HG02610 (cell line): Measurements from ENCODE around the gene HOXA9.

ENCODE experiments used
- ATAC-seq: cut with Tn5 transposase; IDR thresholded peaks from one replicate; pipeline ENCODE4 v1.9.1; 2021; ENCODE audit warnings: mild to moderate bottlenecking, moderate library complexity; ENCODE audit not compliant: unreplicated experiment

Gene HOXA9

GRCh38 chr7:27166531-27167505, 1.5 kb upstream of the HOXA9 start:
- no peak for ATAC-seq

- no peak for ATAC-seq
Measured at GRCh38 chr7:27165996-27166530, 726 bp upstream of the HOXA9 start.

DNA sequence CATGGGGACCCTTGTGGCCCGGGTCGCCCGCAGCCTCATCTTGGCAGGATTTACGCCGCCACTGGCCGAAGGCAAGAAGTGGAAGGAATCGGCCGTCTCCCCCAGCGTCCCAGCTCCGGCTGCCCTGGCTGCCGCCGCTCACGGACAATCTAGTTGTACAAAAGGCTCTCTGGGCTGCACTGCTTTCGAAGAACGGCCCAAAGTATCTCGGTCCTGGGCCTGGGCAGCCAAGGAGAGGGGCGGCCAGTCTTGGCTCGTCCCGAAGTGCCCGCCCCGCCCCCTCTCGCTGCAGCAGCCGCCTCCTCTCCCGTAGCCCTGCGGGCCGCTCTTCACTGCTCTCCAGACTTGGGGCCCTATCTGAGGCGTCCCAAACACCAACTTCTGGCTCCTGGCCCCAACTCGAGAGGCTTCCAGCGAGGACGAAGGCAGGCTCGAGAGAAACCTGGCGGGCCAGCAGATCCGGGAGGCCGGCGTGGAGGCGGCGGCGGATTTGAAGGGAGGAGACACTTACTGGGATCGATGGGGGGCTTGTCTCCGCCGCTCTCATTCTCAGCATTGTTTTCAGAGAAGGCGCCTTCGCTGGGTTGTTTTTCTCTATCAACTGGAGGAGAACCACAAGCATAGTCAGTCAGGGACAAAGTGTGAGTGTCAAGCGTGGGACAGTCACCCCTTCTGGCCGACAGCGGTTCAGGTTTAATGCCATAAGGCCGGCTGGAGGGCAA, 809 bp downstream of the HOXA9 start:
- no peak for ATAC-seq

- ATAC-seq: no peak
Measured at GRCh38 chr7:27164045-27164366, 1.3 kb downstream of the HOXA9 start.

GRCh38 chr7:27163288-27164044, 1.9 kb downstream of the HOXA9 start:
- ATAC-seq: no peak

DNA sequence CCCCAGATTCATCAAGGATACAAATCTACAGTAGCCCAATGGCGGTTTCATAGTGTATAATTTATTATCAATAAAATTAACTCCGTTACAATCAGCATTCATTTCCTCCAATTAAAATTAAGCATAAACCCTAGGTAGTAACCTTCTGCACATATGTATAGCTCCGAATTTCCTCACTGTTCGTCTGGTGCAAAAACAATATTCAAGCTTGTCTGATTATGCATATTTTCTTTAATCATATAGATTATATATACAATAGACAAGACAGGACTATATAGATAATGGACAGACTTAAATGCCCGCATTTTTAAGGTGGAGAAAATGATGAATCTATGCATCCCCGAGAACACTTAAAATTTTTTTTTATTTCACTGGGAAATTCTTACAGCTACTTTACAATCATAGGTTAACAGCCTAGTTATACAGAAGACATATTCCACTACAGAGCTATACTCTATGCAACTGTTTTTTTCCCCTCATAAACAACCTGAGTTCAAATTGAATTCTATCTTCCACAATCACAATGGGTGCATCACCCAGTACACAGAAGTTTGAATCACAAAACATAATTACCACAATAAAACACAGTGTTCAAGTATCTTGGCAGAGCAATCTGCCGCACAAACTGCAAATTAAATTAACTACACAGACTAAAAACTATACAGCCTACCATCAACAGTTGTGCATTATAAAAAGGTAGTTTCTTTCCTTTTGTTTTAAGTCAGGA, 2.6 kb downstream of the HOXA9 start:
- no peak for ATAC-seq

- ATAC-seq: no peak
Measured at GRCh38 chr7:27161721-27162560, 3.4 kb downstream of the HOXA9 start.

- no peak for ATAC-seq
Measured at GRCh38 chr7:27161214-27161720, 4.1 kb downstream of the HOXA9 start.

GRCh38 chr7:27160546-27161213, 4.7 kb downstream of the HOXA9 start:
- ATAC-seq: peak; percentile 44

DNA sequence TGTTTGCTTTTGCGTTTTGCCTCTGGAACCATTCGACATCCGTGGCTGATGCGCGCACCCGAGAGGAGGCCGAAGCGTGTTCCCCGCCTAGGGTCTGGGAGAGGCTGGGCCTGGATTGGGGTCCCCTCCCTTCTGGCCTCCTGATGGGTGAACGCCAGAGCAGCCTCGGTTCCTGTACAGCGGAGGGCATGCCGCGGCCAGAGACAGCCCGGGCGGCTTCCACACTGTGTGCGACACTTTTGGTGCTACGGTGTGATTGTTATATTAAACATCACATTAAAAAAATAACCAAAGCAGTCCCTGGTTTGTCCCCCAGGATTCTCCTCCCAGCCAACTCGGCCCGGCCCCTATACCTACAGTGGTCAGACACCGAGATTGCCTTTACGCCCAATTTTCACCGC, 5.2 kb downstream of the HOXA9 start:
- ATAC-seq: no peak

DNA sequence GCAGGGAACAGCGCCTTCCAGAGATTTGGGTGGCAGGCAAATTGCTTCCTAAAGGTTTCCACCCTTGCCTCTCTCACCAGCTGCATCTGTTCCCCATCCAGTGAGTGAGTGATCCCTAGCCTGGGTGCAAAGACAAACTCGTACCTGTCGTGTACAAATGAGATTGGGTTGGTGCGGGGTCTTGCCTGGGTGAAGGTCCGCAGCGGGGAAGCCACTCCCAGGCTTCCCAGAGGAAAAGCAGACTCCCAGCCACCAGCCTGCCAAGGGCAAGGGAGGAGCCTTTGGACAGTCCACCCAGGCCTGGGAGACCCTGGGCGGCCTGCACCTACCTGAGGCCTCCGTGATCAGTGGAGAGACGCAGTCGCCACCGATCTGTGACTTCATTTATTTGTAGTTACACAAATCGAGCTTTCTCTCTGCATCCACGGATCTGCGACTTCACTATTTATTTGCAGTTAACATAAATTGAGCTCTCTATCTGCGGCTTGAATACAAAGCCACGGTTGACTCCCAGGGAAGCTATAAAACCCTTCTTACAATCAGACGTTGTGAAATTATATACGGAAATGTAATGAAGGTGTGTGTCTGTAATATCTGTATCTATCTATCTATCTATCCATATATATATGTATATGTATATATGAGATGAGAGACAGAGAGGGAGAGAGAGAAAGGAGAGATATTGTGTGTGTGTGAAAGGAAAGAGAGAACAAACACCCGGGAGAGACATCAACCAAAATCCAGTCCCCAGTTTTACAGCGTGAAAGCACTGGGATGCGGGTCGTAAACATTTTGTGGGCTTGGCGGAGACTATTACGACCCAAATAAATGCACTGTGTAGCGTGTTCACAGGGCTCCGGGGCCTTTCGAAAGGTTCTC, 5.8 kb downstream of the HOXA9 start:
- no peak for ATAC-seq

- no peak for ATAC-seq
Measured at GRCh38 chr7:27158436-27159265, 6.7 kb downstream of the HOXA9 start.

- no peak for ATAC-seq
Measured at GRCh38 chr7:27157702-27158431, 7.5 kb downstream of the HOXA9 start.

- no peak for ATAC-seq
Measured at GRCh38 chr7:27156916-27157701, 8.2 kb downstream of the HOXA9 start.

- ATAC-seq: no peak
Measured at GRCh38 chr7:27156508-27156898, 8.8 kb downstream of the HOXA9 start, which contains the start of gene HOXA7. HOXA7 (minus strand) TSS chr7:27156675; CDS start chr7:27156545, 130 bp downstream.
